CD14-positive monocyte (primary cell): Measurements from ENCODE around the gene TRIM41. TPM values are rescaled to one million over a fixed set of nuclear protein-coding genes. Genes with fewer than 3 reads are reported as not detected.

Source experiments
- DNase-seq, 3 donors: peaks; one replicate each; pipeline ENCODE4 v3.0.0-alpha.2; 2011 to 2022
- H2AFZ ChIP-seq: 2 replicates; pipeline ENCODE4 v1.6.0; 2012; ENCODE audit warnings: mild to moderate bottlenecking, low read depth, low read length, inconsistent platforms; ENCODE audit not compliant: insufficient read depth, poor library complexity, severe bottlenecking
- H3K27ac ChIP-seq, 2 donors: 1 replicate in 1 of 2; 2 replicates in 1 of 2; pipeline ENCODE4 v1.5.1; 2012 to 2013; ENCODE audit warnings: low read length in 2 of 2, control low read depth in 1 of 2, inconsistent platforms in 1 of 2, low read depth in 1 of 2, mild to moderate bottlenecking in 1 of 2
- H3K27me3 ChIP-seq, 2 donors: one replicate each; pipeline versions ENCODE4 v1.6.0 to v1.6.1; 2011 to 2013; ENCODE audit warnings: low read length in 2 of 2; ENCODE audit not compliant: control insufficient read depth in 2 of 2, insufficient read depth in 2 of 2
- H3K36me3 ChIP-seq, 2 donors: replicated peaks in 1 of 2; 1 replicate in 1 of 2; 2 replicates in 1 of 2; pipeline versions ENCODE4 v1.5.1 to v1.6.1; 2012 to 2013; ENCODE audit warnings: low read length in 2 of 2, control low read depth in 1 of 2, inconsistent platforms in 1 of 2, mild to moderate bottlenecking in 1 of 2; ENCODE audit not compliant: insufficient read depth in 2 of 2, control insufficient read depth in 1 of 2
- H3K4me1 ChIP-seq, 2 donors: 1 replicate in 1 of 2; 2 replicates in 1 of 2; pipeline versions ENCODE4 v1.5.1 to v1.6.1; 2012 to 2013; ENCODE audit warnings: low read length in 2 of 2, control low read depth in 1 of 2, inconsistent platforms in 1 of 2, mild to moderate bottlenecking in 1 of 2, moderate library complexity in 1 of 2; ENCODE audit not compliant: insufficient read depth in 2 of 2, control insufficient read depth in 1 of 2
- H3K4me2 ChIP-seq: replicated peaks from 2 replicates; pipeline ENCODE3; 2012; ENCODE audit warnings: low read length, moderate library complexity, mild to moderate bottlenecking; ENCODE audit not compliant: poor library complexity, severe bottlenecking; ENCODE audit errors: extremely low read depth
- H3K4me3 ChIP-seq, 3 experiments: fragments of 200-600 bp in 1 of 3; sonication (generic) in 1 of 3; replicated peaks in 1 of 3; 1 replicate in 2 of 3; 2 replicates in 1 of 3; pipeline ENCODE4 v1.5.1; 2011 to 2013; ENCODE audit warnings: low read length in 3 of 3, mild to moderate bottlenecking in 3 of 3, control low read depth in 2 of 3, low read depth in 2 of 3, inconsistent platforms in 1 of 3, moderate library complexity in 1 of 3
- H3K79me2 ChIP-seq: 2 replicates; pipeline ENCODE4 v1.6.0; 2012; ENCODE audit warnings: mild to moderate bottlenecking, control low read depth, inconsistent platforms, low read length, moderate library complexity; ENCODE audit not compliant: insufficient read depth
- H3K9ac ChIP-seq: 2 replicates; pipeline ENCODE4 v1.6.0; 2017; ENCODE audit warnings: low read length, mild to moderate bottlenecking; ENCODE audit not compliant: insufficient read depth, poor library complexity, severe bottlenecking
- H3K9me3 ChIP-seq, 2 donors: replicated peaks in 1 of 2; 1 replicate in 1 of 2; 2 replicates in 1 of 2; pipeline versions ENCODE4 v1.5.1 to v1.6.1; 2012 to 2013; ENCODE audit warnings: low read length in 2 of 2, control low read depth in 1 of 2; ENCODE audit not compliant: control insufficient read depth in 1 of 2, insufficient read depth in 1 of 2
- H4K20me1 ChIP-seq: 2 replicates; pipeline ENCODE4 v1.6.0; 2012; ENCODE audit warnings: mild to moderate bottlenecking, low read length, control low read depth, moderate library complexity; ENCODE audit not compliant: insufficient read depth
- H3K27ac Mint-ChIP-seq, 7 donors: one replicate each; pipeline ENCODE4 v1.8.0; 2020; ENCODE audit warnings: mild to moderate bottlenecking in 7 of 7, mixed read lengths in 7 of 7, moderate library complexity in 6 of 7, inconsistent platforms in 2 of 7
- H3K27me3 Mint-ChIP-seq, 3 donors: one replicate each; pipeline ENCODE4 v1.8.0; 2021 to 2022; ENCODE audit warnings: low read depth in 3 of 3, mild to moderate bottlenecking in 3 of 3, mixed read lengths in 3 of 3, moderate library complexity in 3 of 3, inconsistent platforms in 1 of 3
- H3K36me3 Mint-ChIP-seq, 2 donors: one replicate each; pipeline ENCODE4 v1.8.0; 2020; ENCODE audit warnings: mixed read lengths in 2 of 2, inconsistent platforms in 1 of 2, mild to moderate bottlenecking in 1 of 2
- H3K4me1 Mint-ChIP-seq: one replicate; pipeline ENCODE4 v1.8.0; 2020; ENCODE audit warnings: mild to moderate bottlenecking, mixed read lengths
- H3K4me3 Mint-ChIP-seq, 2 donors: one replicate each; pipeline ENCODE4 v1.8.0; 2020; ENCODE audit warnings: mild to moderate bottlenecking in 2 of 2, mixed read lengths in 2 of 2, moderate library complexity in 1 of 2
- H3K9me3 Mint-ChIP-seq, 7 donors: one replicate each; pipeline ENCODE4 v1.8.0; 2020 to 2022; ENCODE audit warnings: mixed read lengths in 7 of 7, mild to moderate bottlenecking in 6 of 7, moderate library complexity in 6 of 7, inconsistent platforms in 2 of 7
- CTCF ChIP-seq: fragments of 200-600 bp; IDR thresholded peaks from one replicate; pipeline ENCODE4 v1.8.0; 2022; ENCODE audit warnings: antibody characterized with exemption, mild to moderate bottlenecking
- WGBS: methylation state at CpG from one replicate; pipeline ENCODE4 v1.1.5; 2013; ENCODE audit warnings: missing lambda C conversion rate; ENCODE audit not compliant: insufficient coverage; 5-methylcytosine and 5-hydroxymethylcytosine counted together
- intact Hi-C, 2 donors: fragments of 100-400 bp; cut with micrococcal nuclease; formaldehyde crosslinking; loops; one replicate each; pipeline versions ENCODE4 v1.15.0 to v1.15.1; 2023
- polyA plus RNA-seq, 3 donors: library from polyadenylated mRNA; depleted of rRNA in 1 of 3; unstranded in 2 of 3; stranded (reverse) in 1 of 3; fragments of 300-500 nt in 2 of 3; fragments of >200 nt in 1 of 3; fragmentation: Illumina TruSeq in 2 of 3; gene quantifications; 1 replicate in 2 of 3; 2 replicates in 1 of 3; pipeline ENCODE4 v1.2.3, GENCODE V29; 2012 to 2021

Gene TRIM41
- polyA plus RNA-seq, 3 donors = 0.12 to 26.4 (median 0.24) TPM

GRCh38 chr5:181211208-181211607 lies 11.9 kb upstream of the TRIM41 start:
- Mint-ChIP-seq H3K27ac (no peak overlapping the region), H3K9me3 (peaks cover 0 to 14% (median 4%) of the 10 kb centered on the region in 7 donors), H3K4me1 (peaks cover 22% of the 10 kb centered on the region), H3K36me3 (peaks cover 4 to 8% of the 10 kb centered on the region in 2 donors), H3K27me3 (peaks cover 24 to 31% (median 30%) of the 10 kb centered on the region in 3 donors), H3K4me3 (peak overlapping the region in 1 of 2 donors; percentile 21)
- Histone ChIP-seq H3K4me3 (no peak overlapping the region), H3K27ac (no peak overlapping the region), H3K4me2 (no peak overlapping the region), H4K20me1 (no peaks in the 10 kb centered on the region), H3K4me1 (peaks cover 19 to 21% of the 10 kb centered on the region in 2 donors), H3K36me3 (no peaks in the 10 kb centered on the region), H2AFZ (no peak overlapping the region), H3K9ac (no peak overlapping the region), H3K9me3 (no peaks in the 10 kb centered on the region), H3K27me3 (peaks cover 6 to 31% of the 10 kb centered on the region in 2 donors), H3K79me2 (no peaks in the 10 kb centered on the region)
- TF ChIP-seq CTCF = no peak
- intact Hi-C loops = no loop called here
- WGBS = 66% methylated on average over 3 of the region's 7 CpGs
- DNase-seq = no peak

- Mint-ChIP-seq H3K27me3 (peaks cover 23 to 29% (median 28%) of the 10 kb centered on the region in 3 donors), H3K4me3 (no peak overlapping the region), H3K4me1 (peaks cover 21% of the 10 kb centered on the region), H3K36me3 (peaks cover 0 to 3% of the 10 kb centered on the region in 2 donors), H3K9me3 (peaks cover 0 to 14% (median 3%) of the 10 kb centered on the region in 7 donors), H3K27ac (no peak overlapping the region)
- H3K9me3 ChIP-seq = no peaks in the 10 kb centered on the region
- H3K4me1 ChIP-seq = peaks cover 18 to 20% of the 10 kb centered on the region in 2 donors
- H3K36me3 ChIP-seq = no peaks in the 10 kb centered on the region
- no peak overlapping the region for H3K4me2 ChIP-seq
- intact Hi-C loops = no loop called here
- WGBS = 96% methylated on average over 3 of the region's 6 CpGs
- no peak overlapping the region for H3K4me3 ChIP-seq
- TF ChIP-seq CTCF = no peak
- H3K27me3 ChIP-seq = peaks cover 8 to 32% of the 10 kb centered on the region in 2 donors
- no peak overlapping the region for H3K9ac ChIP-seq
- no peak for DNase-seq
- no peak overlapping the region for H2AFZ ChIP-seq
- no peaks in the 10 kb centered on the region for H4K20me1 ChIP-seq
- no peak overlapping the region for H3K27ac ChIP-seq
- H3K79me2 ChIP-seq = no peaks in the 10 kb centered on the region
These were observed 11.0 kb upstream of the TRIM41 start for GRCh38 chr5:181212080-181212479.
